Measurements from ENCODE around the gene FBXO15. TPM values are rescaled to one million over a fixed set of nuclear protein-coding genes. Genes with fewer than 3 reads are reported as not detected.

Gene FBXO15
- total RNA-seq: 2.0 and 2.3 TPM in 2 replicates

GRCh38 chr18:74147779-74148542, at the start of gene FBXO15, which contains the start of gene TIMM21:
Gene FBXO15 (minus strand): TSS chr18:74147834. CDS start chr18:74147785, 49 bp downstream.
Gene TIMM21 (plus strand): TSS chr18:74148523. CDS start chr18:74148809, 286 bp downstream.
- TF ChIP-seq CTCF (IDR thresholded peaks at IDR 0.05; ENCODE audit: insufficient read depth, low read length, poor library complexity, severe bottlenecking): no peak

DNA sequence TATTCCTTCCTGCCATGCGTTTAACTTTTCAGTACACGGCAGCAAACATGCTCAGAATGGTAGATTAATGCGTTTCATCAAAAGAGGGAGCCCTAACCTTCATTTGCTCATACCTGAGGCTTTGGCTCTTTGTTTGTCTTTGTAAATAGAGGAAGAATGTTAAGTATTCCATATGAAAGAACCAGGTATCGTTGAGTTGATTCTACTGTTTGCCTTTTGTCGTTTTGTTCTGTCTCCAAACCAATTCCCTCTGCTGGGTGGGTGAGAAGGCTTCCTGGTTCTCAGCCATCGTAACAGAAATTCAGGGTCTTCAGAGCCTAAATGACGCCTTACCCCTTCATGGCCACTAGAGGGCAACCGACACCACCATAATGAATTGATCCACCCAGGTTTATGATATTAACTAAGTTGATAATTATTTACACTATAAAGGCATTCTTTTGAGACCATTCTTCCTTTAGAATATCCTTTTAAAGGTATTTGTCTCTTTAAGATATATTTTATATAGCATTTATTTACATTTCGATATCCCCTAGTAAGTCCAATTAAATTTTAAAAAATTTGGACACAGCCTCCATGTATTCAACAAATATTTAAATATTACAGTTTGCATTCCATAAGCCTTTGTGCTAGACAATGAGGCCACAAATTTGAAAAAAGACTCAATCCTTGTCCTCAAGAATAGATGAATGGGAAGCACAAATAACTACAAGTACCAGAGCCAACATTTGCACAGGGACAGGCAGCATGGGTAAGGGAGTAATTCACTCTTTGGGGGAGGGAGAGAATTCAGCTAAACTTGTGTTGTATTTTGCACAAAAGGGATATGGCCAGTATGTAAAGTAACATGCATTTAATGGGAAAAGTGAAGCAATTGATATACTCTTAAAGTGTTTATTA, 48.8 kb upstream of the FBXO15 start:
- Histone ChIP-seq H3K36me3 (ENCODE audit: control insufficient read depth, insufficient read depth, low read length) (no peaks in the 10 kb centered on the region), H3K4me3 (ENCODE audit: low read depth, low read length) (peak overlapping the region; percentile 8), H3K27me3 (ENCODE audit: control insufficient read depth, insufficient read depth, low read length) (no peaks in the 10 kb centered on the region)
- peak; percentile 66 for TF ChIP-seq CTCF (IDR thresholded peaks at IDR 0.05; ENCODE audit: insufficient read depth, low read length, poor library complexity, severe bottlenecking)
- DNase-seq (ENCODE audit: low read depth): peak; percentile 18

More at GRCh38 chr18:74147779-74148542, at the start of gene FBXO15, which contains the start of gene TIMM21:
- no peaks in the 10 kb centered on the region for H3K36me3 ChIP-seq (ENCODE audit: control insufficient read depth, insufficient read depth, low read length)
- peak within 1 kb of the TSS; percentile 88 for H3K4me3 ChIP-seq (ENCODE audit: low read depth, low read length)
- peak; percentile 84 for DNase-seq (ENCODE audit: low read depth)
- no peaks in the 10 kb centered on the region for H3K27me3 ChIP-seq (ENCODE audit: control insufficient read depth, insufficient read depth, low read length)

DNA sequence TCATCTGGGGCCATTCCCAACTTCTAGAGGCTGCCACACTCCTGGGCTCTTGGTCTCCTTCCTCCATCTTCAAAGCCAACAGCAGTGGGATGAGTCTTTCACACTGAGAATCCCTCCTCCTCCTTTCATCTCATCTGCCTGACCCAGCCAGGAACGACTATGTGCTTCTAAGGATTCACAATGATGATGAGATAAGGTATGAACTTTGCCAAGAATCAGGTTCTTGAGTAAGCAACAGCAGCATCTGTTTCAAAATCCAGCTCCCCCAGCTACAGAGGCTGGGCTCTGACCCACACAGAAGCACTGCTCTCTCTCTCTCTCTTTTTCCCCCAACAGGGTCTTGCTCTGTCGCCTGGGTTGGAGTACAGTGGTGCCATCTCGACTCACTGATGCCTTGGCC, 47.1 kb upstream of the FBXO15 start:
- DNase-seq (ENCODE audit: low read depth): no peak
- Histone ChIP-seq H3K4me3 (ENCODE audit: low read depth, low read length) (no peak overlapping the region), H3K36me3 (ENCODE audit: control insufficient read depth, insufficient read depth, low read length) (no peaks in the 10 kb centered on the region), H3K27me3 (ENCODE audit: control insufficient read depth, insufficient read depth, low read length) (no peaks in the 10 kb centered on the region)
- TF ChIP-seq CTCF (IDR thresholded peaks at IDR 0.05; ENCODE audit: insufficient read depth, low read length, poor library complexity, severe bottlenecking): no peak

GRCh38 chr18:74191577-74191976, 43.9 kb upstream of the FBXO15 start:
- H3K4me3 ChIP-seq (ENCODE audit: low read depth, low read length): no peak overlapping the region
- no peak for DNase-seq (ENCODE audit: low read depth)
- no peak for TF ChIP-seq CTCF (IDR thresholded peaks at IDR 0.05; ENCODE audit: insufficient read depth, low read length, poor library complexity, severe bottlenecking)
- no peaks in the 10 kb centered on the region for H3K27me3 ChIP-seq (ENCODE audit: control insufficient read depth, insufficient read depth, low read length)
- no peaks in the 10 kb centered on the region for H3K36me3 ChIP-seq (ENCODE audit: control insufficient read depth, insufficient read depth, low read length)

DNA sequence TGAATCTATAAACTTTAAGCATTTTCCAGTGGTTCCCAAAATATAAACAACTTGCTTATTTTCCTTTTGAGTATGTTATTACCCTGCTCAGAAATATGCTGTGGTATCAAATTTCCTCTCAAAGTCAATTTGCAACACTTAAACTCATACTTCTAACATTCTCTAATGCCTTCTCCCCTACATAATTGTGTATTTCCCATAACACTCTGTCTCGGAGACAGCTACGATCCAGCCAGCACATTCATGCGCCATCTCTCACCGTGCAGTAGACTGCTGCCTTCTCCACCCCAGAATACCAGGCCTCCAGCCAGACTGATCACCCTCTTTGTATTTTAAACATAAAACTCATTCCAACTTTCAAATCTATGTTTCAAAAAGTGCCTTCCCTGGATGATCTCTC, 42.5 kb upstream of the FBXO15 start:
- TF ChIP-seq CTCF (IDR thresholded peaks at IDR 0.05; ENCODE audit: insufficient read depth, low read length, poor library complexity, severe bottlenecking): no peak
- Histone ChIP-seq H3K27me3 (ENCODE audit: control insufficient read depth, insufficient read depth, low read length) (no peaks in the 10 kb centered on the region), H3K36me3 (ENCODE audit: control insufficient read depth, insufficient read depth, low read length) (no peaks in the 10 kb centered on the region)

More for the DNA sequence above, 42.5 kb upstream of the FBXO15 start:
- H3K4me3 ChIP-seq (ENCODE audit: low read depth, low read length): no peak overlapping the region
- no peak for DNase-seq (ENCODE audit: low read depth)
